Kidney (tissue), 19 donors: Measurements from ENCODE around the gene CRYAA. TPM values are rescaled to one million over a fixed set of nuclear protein-coding genes. Genes with fewer than 3 reads are reported as not detected.
"Not testable (repeated sequence)": the region's sequence is repeated elsewhere in the genome, so short reads cannot be mapped to it uniquely, and the experiment has no call there.

Experiments used
- DNase-seq, 5 donors: peaks; one replicate each; pipeline ENCODE4 v3.0.0-alpha.2; 2013 to 2020
- FAIRE-seq: peaks from 2 replicates; lab custom pipeline; 2012; peaks lifted over from hg19 to GRCh38; lab: Jason Lieb, UNC
- H3K27ac ChIP-seq, 2 donors: one replicate each; pipeline ENCODE4 v1.7.0; 2013; ENCODE audit warnings: low read depth in 2 of 2, low read length in 2 of 2, inconsistent platforms in 1 of 2
- H3K27me3 ChIP-seq: one replicate; pipeline ENCODE4 v1.7.1; 2013; ENCODE audit warnings: low read length, inconsistent platforms; ENCODE audit not compliant: control insufficient read depth, insufficient read depth
- H3K36me3 ChIP-seq, 3 donors: one replicate each; pipeline versions ENCODE4 v1.7.0 to v1.7.1; 2013; ENCODE audit warnings: low read length in 3 of 3, control low read depth in 1 of 3, inconsistent platforms in 1 of 3; ENCODE audit not compliant: insufficient read depth in 3 of 3, control insufficient read depth in 2 of 3
- H3K4me1 ChIP-seq, 3 donors: one replicate each; pipeline versions ENCODE4 v1.7.0 to v1.7.1; 2013; ENCODE audit warnings: low read length in 3 of 3, inconsistent platforms in 1 of 3, low read depth in 1 of 3; ENCODE audit not compliant: control insufficient read depth in 2 of 3, insufficient read depth in 2 of 3
- H3K4me3 ChIP-seq, 3 donors: one replicate each; pipeline versions ENCODE4 v1.7.0 to v1.8.1; 2013; ENCODE audit warnings: low read length in 3 of 3, control low read depth in 1 of 3, inconsistent platforms in 1 of 3
- H3K9ac ChIP-seq, 3 donors: one replicate each; pipeline versions ENCODE4 v1.7.0 to v1.7.1; 2013; ENCODE audit warnings: low read length in 3 of 3, control low read depth in 1 of 3, inconsistent platforms in 1 of 3
- H3K9me3 ChIP-seq, 3 donors: one replicate each; pipeline versions ENCODE4 v1.7.0 to v1.7.1; 2013; ENCODE audit warnings: low read length in 3 of 3, control low read depth in 1 of 3, inconsistent platforms in 1 of 3; ENCODE audit not compliant: control insufficient read depth in 2 of 3, insufficient read depth in 1 of 3
- intact Hi-C: fragments of 100-400 bp; cut with DNase I; formaldehyde crosslinking; loops from one replicate; pipeline ENCODE4 v1.11.1; 2022
- long read RNA-seq, 10 donors: library from polyadenylated mRNA in 1 of 10; unstranded in 1 of 10; transcript quantifications; one replicate each; pipeline ENCODE4 v2.0.0 and lab custom pipeline, GENCODE V29; 2021 to 2026
- polyA plus RNA-seq: library from polyadenylated mRNA; stranded (reverse); fragments of 350-450 nt; fragmentation: Illumina TruSeq; extraction: RNeasy Lipid Tissue Mini Kit (QIAGEN cat#74804); gene quantifications from one replicate; pipeline ENCODE4 v1.2.3, GENCODE V29; 2014; ENCODE audit warnings: low read depth, low replicate concordance; ENCODE audit not compliant: insufficient read depth
- total RNA-seq: library from RNA; stranded (reverse); fragmentation: NEBNext Ultra II Directional; extraction: Animal tissue kit (Norgen Biotek cat#: 25700); gene quantifications from one replicate; pipeline ENCODE4 v1.2.1, GENCODE V29; 2021
- donor health status: control.
- donor health status: control.
- donor health status: DM: yes; HTN: yes; CAD: no.
- donor health status: Normal renal cell carcinoma (clear cell type).

CRYAA gene
- total RNA-seq (not detected), polyA plus RNA-seq (28.6 TPM)
- long read RNA-seq, donor 1 = 0 reads
- long read RNA-seq, donor 2 = 0 reads
- long read RNA-seq, donor 3 = 0 reads
- long read RNA-seq, donor 4 = 0 reads
- long read RNA-seq, donor 5 = 0 reads
- long read RNA-seq, donor 6 = 0 reads
- long read RNA-seq, donor 7 = 0 reads
- long read RNA-seq, donor 8 = 0 reads
- long read RNA-seq, donor 9 = 0 reads
- long read RNA-seq, donor 10 = 0 reads

- intact Hi-C loops, H3K36me3 ChIP-seq, FAIRE-seq, H3K9me3 ChIP-seq, H3K4me3 ChIP-seq, H3K27ac ChIP-seq, H3K4me1 ChIP-seq, H3K27me3 ChIP-seq, H3K9ac ChIP-seq, DNase-seq: not testable (repeated sequence)
Observed at GRCh38 chr21:43168708-43169107, at the start of gene CRYAA. TSS of gene CRYAA (plus strand) at chr21:43169008. CDS start at chr21:43169100, 92 bp downstream.

- H3K36me3 ChIP-seq, H3K27me3 ChIP-seq, H3K9ac ChIP-seq, H3K4me1 ChIP-seq, FAIRE-seq, DNase-seq, H3K9me3 ChIP-seq, H3K27ac ChIP-seq, H3K4me3 ChIP-seq, intact Hi-C loops: not testable (repeated sequence)
Observed at GRCh38 chr21:43130094-43130493, 38.7 kb upstream of the CRYAA start.

- intact Hi-C loops, H3K9me3 ChIP-seq, FAIRE-seq, H3K27me3 ChIP-seq, H3K36me3 ChIP-seq, DNase-seq, H3K4me3 ChIP-seq, H3K9ac ChIP-seq, H3K4me1 ChIP-seq, H3K27ac ChIP-seq: not testable (repeated sequence)
Observed at GRCh38 chr21:43134520-43134919, 34.3 kb upstream of the CRYAA start.

GRCh38 chr21:43138944-43139343, 29.9 kb upstream of the CRYAA start:
- H3K27ac ChIP-seq, H3K4me3 ChIP-seq, H3K9me3 ChIP-seq, FAIRE-seq, H3K36me3 ChIP-seq, DNase-seq, H3K4me1 ChIP-seq, intact Hi-C loops, H3K27me3 ChIP-seq, H3K9ac ChIP-seq: not testable (repeated sequence)

- FAIRE-seq = not testable (repeated sequence)
Observed at GRCh38 chr21:43141407-43141806, 27.4 kb upstream of the CRYAA start.

GRCh38 chr21:43146637-43147036, 22.2 kb upstream of the CRYAA start:
- FAIRE-seq, H3K9ac ChIP-seq, H3K36me3 ChIP-seq, H3K9me3 ChIP-seq, intact Hi-C loops, H3K4me3 ChIP-seq, H3K27ac ChIP-seq, DNase-seq, H3K27me3 ChIP-seq, H3K4me1 ChIP-seq: not testable (repeated sequence)

More at GRCh38 chr21:43141407-43141806, 27.4 kb upstream of the CRYAA start:
- H3K9ac ChIP-seq, H3K9me3 ChIP-seq, H3K4me3 ChIP-seq, DNase-seq, H3K4me1 ChIP-seq, H3K36me3 ChIP-seq, H3K27ac ChIP-seq, H3K27me3 ChIP-seq, intact Hi-C loops: not testable (repeated sequence)

- FAIRE-seq = not testable (repeated sequence)
Observed at GRCh38 chr21:43147999-43148398, 20.8 kb upstream of the CRYAA start.

GRCh38 chr21:43149344-43149743, 19.5 kb upstream of the CRYAA start:
- DNase-seq, H3K9ac ChIP-seq, H3K36me3 ChIP-seq, H3K27me3 ChIP-seq, FAIRE-seq, H3K4me3 ChIP-seq, H3K4me1 ChIP-seq, H3K27ac ChIP-seq, intact Hi-C loops, H3K9me3 ChIP-seq: not testable (repeated sequence)

More at GRCh38 chr21:43147999-43148398, 20.8 kb upstream of the CRYAA start:
- intact Hi-C loops, H3K9ac ChIP-seq, H3K9me3 ChIP-seq, H3K27me3 ChIP-seq, H3K36me3 ChIP-seq, H3K27ac ChIP-seq, DNase-seq, H3K4me1 ChIP-seq, H3K4me3 ChIP-seq: not testable (repeated sequence)
